MM.1S (cell line): ENCODE data around the gene PARVA.

Experiments used
- DNase-seq: peaks from one replicate; pipeline ENCODE4 v3.0.0-alpha.2; 2015
- H2AFZ ChIP-seq: fragments of 300-600 bp; sonication (generic); 2 replicates; pipeline ENCODE4 v1.6.0; 2016; ENCODE audit warnings: antibody characterized with exemption, low read length
- H3F3A ChIP-seq: fragments of 300-600 bp; sonication (generic); 2 replicates; pipeline ENCODE4 v1.6.1; 2016; ENCODE audit warnings: mild to moderate bottlenecking, antibody characterized with exemption, low read length, moderate library complexity, mixed read lengths; ENCODE audit not compliant: insufficient read depth
- H3K27ac ChIP-seq: fragments of 300-600 bp; sonication (generic); 2 replicates; pipeline ENCODE4 v1.5.1; 2016; ENCODE audit warnings: mild to moderate bottlenecking, low read length
- H3K27me3 ChIP-seq: fragments of 300-600 bp; sonication (generic); replicated peaks from 2 replicates; pipeline ENCODE4 v1.6.0; 2016; ENCODE audit warnings: low read length; ENCODE audit not compliant: insufficient read depth
- H3K36me3 ChIP-seq: fragments of 300-600 bp; sonication (generic); replicated peaks from 2 replicates; pipeline ENCODE4 v1.6.1; 2016; ENCODE audit warnings: mild to moderate bottlenecking, low read length, mixed read lengths; ENCODE audit not compliant: insufficient read depth
- H3K4me1 ChIP-seq: fragments of 300-600 bp; sonication (generic); 2 replicates; pipeline ENCODE4 v1.6.1; 2016; ENCODE audit warnings: low read length, mixed read lengths
- H3K4me2 ChIP-seq: fragments of 300-600 bp; sonication (generic); 2 replicates; pipeline ENCODE4 v1.6.0; 2016; ENCODE audit warnings: low read depth, low read length
- H3K4me3 ChIP-seq: fragments of 300-600 bp; sonication (generic); 2 replicates; pipeline ENCODE4 v1.5.1; 2016; ENCODE audit warnings: low read length, mixed read lengths
- H3K79me2 ChIP-seq: fragments of 300-600 bp; sonication (generic); 2 replicates; pipeline ENCODE4 v1.6.1; 2016; ENCODE audit warnings: mixed run types, low read length, mixed read lengths
- H3K9ac ChIP-seq: fragments of 300-600 bp; sonication (generic); 2 replicates; pipeline ENCODE4 v1.6.1; 2016; ENCODE audit warnings: low read length, mixed read lengths
- H3K9me2 ChIP-seq: fragments of 300-600 bp; sonication (generic); replicated peaks from 2 replicates; pipeline ENCODE4 v1.6.1; 2016; ENCODE audit warnings: mild to moderate bottlenecking, low read length, mixed read lengths; ENCODE audit not compliant: insufficient read depth
- H3K9me3 ChIP-seq: fragments of 300-600 bp; sonication (generic); replicated peaks from 2 replicates; pipeline ENCODE4 v1.6.1; 2016; ENCODE audit warnings: mild to moderate bottlenecking, low read length, mixed read lengths; ENCODE audit not compliant: insufficient read depth
- H4K20me1 ChIP-seq: fragments of 300-600 bp; sonication (generic); 2 replicates; pipeline ENCODE4 v1.6.1; 2016; ENCODE audit warnings: mild to moderate bottlenecking, low read length, moderate library complexity, mixed read lengths; ENCODE audit not compliant: insufficient read depth
- EZH2 ChIP-seq: fragments of 300-600 bp; sonication (generic); optimal IDR thresholded peaks from 2 replicates; pipeline ENCODE3; 2017; ENCODE audit warnings: low read depth, mild to moderate bottlenecking, antibody characterized with exemption, low read length, mixed read lengths
- EZH2phosphoT487 ChIP-seq: fragments of 300-600 bp; sonication (generic); IDR thresholded peaks from 2 replicates; pipeline ENCODE4 v1.6.1; 2018; ENCODE audit warnings: antibody characterized with exemption, low read length
- TF ChIP-seq, protein P1 (sequence below): fragments of 300-600 bp; sonication (generic); IDR thresholded peaks from 2 replicates; pipeline ENCODE4 v1.5.1; 2016; ENCODE audit warnings: antibody characterized with exemption, low read length, mixed read lengths

Gene PARVA

DNA sequence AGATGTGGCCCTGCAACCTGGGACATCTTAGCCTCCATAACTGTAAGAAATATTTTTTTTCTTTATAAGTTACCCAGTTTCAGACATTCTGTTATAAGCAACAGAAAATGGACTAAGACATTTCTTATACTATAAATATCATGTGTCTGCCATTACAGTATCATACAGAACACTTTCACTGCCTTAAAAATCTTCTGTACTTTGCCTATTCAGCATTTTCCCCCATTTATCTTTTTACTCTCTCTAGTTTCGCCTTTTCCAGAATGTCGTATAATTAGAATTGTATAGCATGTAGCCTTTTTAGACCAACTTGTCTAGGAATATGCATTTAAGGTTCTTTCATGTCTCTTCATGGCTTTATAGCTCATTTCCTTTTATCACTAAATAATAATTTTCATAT, 88.0 kb downstream of the PARVA start:
- H3K9ac ChIP-seq, result no peak overlapping the region
- H2AFZ ChIP-seq, result no peak overlapping the region
- no peaks in the 10 kb centered on the region for H3K36me3 ChIP-seq
- H3K27ac ChIP-seq, result no peak overlapping the region
- no peaks in the 10 kb centered on the region for H3K79me2 ChIP-seq
- no peaks in the 10 kb centered on the region for H3K4me1 ChIP-seq
- no peak overlapping the region for H3K4me3 ChIP-seq
- TF ChIP-seq, protein P1, sequence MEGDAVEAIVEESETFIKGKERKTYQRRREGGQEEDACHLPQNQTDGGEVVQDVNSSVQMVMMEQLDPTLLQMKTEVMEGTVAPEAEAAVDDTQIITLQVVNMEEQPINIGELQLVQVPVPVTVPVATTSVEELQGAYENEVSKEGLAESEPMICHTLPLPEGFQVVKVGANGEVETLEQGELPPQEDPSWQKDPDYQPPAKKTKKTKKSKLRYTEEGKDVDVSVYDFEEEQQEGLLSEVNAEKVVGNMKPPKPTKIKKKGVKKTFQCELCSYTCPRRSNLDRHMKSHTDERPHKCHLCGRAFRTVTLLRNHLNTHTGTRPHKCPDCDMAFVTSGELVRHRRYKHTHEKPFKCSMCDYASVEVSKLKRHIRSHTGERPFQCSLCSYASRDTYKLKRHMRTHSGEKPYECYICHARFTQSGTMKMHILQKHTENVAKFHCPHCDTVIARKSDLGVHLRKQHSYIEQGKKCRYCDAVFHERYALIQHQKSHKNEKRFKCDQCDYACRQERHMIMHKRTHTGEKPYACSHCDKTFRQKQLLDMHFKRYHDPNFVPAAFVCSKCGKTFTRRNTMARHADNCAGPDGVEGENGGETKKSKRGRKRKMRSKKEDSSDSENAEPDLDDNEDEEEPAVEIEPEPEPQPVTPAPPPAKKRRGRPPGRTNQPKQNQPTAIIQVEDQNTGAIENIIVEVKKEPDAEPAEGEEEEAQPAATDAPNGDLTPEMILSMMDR, result no peak
- TF ChIP-seq EZH2phosphoT487, result no peak
- no peak for TF ChIP-seq EZH2
- H3K27me3 ChIP-seq, result no peaks in the 10 kb centered on the region
- H3K9me3 ChIP-seq, result no peaks in the 10 kb centered on the region
- H3F3A ChIP-seq, result no peaks in the 10 kb centered on the region
- DNase-seq, result no peak
- H4K20me1 ChIP-seq, result no peaks in the 10 kb centered on the region
- H3K9me2 ChIP-seq, result no peaks in the 10 kb centered on the region
- H3K4me2 ChIP-seq, result no peak overlapping the region

DNA sequence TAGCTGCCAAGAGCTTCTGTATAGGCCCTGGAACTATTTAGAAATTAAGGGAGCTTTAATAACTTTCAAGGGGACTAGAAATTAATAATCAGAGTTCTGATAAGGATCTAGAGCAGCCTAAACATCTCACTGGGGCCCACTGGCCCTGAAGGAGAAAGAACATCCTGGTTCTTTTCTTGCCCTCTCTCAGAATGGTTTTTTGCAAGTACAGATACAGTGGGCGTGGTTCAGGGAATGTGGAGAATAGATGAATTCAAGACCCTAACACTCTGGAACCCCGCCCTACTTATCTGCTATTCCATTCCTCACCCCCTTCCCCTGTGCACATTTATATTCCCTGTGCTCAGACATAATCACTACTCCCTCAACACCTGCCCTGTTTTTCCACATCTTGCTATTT, 90.2 kb downstream of the PARVA start:
- Histone ChIP-seq H3K4me3 (no peak overlapping the region), H3K9me3 (no peaks in the 10 kb centered on the region), H3F3A (no peaks in the 10 kb centered on the region), H3K4me2 (no peak overlapping the region), H3K27ac (no peak overlapping the region), H3K9me2 (no peaks in the 10 kb centered on the region), H3K36me3 (no peaks in the 10 kb centered on the region), H3K4me1 (no peaks in the 10 kb centered on the region), H4K20me1 (no peaks in the 10 kb centered on the region), H3K79me2 (no peaks in the 10 kb centered on the region), H2AFZ (no peak overlapping the region), H3K9ac (no peak overlapping the region), H3K27me3 (no peaks in the 10 kb centered on the region)
- TF ChIP-seq EZH2phosphoT487 (no peak), EZH2 (no peak)
- TF ChIP-seq, protein P1, result no peak
- DNase-seq, result no peak

- Histone ChIP-seq H3K79me2 (no peaks in the 10 kb centered on the region), H3K4me3 (no peak overlapping the region), H3K4me2 (no peak overlapping the region), H3K27ac (no peak overlapping the region), H4K20me1 (no peaks in the 10 kb centered on the region), H3K36me3 (no peaks in the 10 kb centered on the region), H3K27me3 (no peaks in the 10 kb centered on the region), H3F3A (no peaks in the 10 kb centered on the region), H2AFZ (no peak overlapping the region), H3K9me2 (no peaks in the 10 kb centered on the region), H3K9ac (no peak overlapping the region), H3K4me1 (no peaks in the 10 kb centered on the region), H3K9me3 (no peaks in the 10 kb centered on the region)
- DNase-seq, result no peak
- TF ChIP-seq, protein P1, result no peak
- TF ChIP-seq EZH2phosphoT487 (no peak), EZH2 (no peak)
Observed at GRCh38 chr11:12469451-12469850, 92.1 kb downstream of the PARVA start.
